MM.1S (cell line): ENCODE results near the gene ZNF710.

Experiments used
- EZH2 ChIP-seq: fragments of 300-600 bp; sonication (generic); optimal IDR thresholded peaks from 2 replicates; pipeline ENCODE3; 2017; ENCODE audit warnings: low read depth, mild to moderate bottlenecking, antibody characterized with exemption, low read length, mixed read lengths
- TF ChIP-seq, protein P1 (sequence below): fragments of 300-600 bp; sonication (generic); IDR thresholded peaks from 2 replicates; pipeline ENCODE4 v1.5.1; 2016; ENCODE audit warnings: antibody characterized with exemption, low read length, mixed read lengths

DNA sequence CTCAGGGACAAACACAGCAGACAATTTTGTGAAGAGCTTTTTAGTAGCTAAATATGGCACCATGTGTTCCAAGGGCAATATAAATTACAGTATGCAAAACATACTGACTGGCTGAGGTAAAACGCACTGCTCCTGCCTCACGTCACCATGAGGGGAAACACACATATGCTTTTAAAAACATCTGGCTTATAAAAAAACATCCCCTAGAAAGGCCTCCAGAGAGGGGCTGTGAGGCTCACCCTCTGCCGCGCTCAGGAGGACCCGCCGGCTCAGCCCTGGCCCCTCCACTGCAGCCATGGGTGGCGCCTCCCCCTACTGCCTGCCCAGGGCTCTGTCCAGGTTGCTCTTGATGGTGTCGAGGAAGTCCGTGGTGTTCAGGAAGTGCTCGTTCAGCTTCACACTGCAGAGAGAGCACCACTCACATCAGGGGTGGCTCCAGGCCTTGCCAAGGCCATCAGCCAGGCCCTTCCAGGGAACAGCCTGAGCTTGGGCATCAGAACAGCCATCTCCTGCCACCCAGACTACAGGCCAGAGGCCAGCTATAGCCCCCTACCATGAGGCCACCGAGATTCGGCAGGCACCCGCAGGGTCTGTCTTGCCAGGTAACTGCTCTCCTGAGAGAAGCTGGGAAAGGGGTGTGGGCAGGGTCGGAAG is 83.0 kb downstream of the ZNF710 start:
- TF ChIP-seq, protein P1, sequence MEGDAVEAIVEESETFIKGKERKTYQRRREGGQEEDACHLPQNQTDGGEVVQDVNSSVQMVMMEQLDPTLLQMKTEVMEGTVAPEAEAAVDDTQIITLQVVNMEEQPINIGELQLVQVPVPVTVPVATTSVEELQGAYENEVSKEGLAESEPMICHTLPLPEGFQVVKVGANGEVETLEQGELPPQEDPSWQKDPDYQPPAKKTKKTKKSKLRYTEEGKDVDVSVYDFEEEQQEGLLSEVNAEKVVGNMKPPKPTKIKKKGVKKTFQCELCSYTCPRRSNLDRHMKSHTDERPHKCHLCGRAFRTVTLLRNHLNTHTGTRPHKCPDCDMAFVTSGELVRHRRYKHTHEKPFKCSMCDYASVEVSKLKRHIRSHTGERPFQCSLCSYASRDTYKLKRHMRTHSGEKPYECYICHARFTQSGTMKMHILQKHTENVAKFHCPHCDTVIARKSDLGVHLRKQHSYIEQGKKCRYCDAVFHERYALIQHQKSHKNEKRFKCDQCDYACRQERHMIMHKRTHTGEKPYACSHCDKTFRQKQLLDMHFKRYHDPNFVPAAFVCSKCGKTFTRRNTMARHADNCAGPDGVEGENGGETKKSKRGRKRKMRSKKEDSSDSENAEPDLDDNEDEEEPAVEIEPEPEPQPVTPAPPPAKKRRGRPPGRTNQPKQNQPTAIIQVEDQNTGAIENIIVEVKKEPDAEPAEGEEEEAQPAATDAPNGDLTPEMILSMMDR = no peak
- no peak for TF ChIP-seq EZH2
